Measurements from ENCODE around the gene RBMS3. TPM values are rescaled to one million over a fixed set of nuclear protein-coding genes. Genes with fewer than 3 reads are reported as not detected.

RBMS3 gene
- total RNA-seq, 2 donors from 2014 or later = 27.3 to 51.4 TPM

DNA sequence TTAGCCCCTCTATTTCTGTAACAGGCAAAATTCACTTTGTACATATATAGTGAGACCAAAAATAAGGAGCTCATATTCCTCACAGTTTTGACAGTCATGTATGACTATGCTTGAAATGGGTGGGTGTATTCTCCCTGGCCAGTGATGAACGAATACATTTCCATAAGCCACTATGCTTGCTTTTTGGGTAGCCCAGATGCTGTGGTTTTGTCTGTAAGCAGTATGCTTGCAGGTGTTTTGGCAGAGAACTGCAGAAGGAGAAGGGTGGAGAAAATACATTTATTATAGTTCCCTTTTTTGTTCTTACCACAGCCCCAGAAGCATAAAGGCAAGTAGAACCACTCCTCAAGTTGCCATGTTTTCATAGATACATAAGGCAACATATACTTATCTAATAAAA is 131.2 kb downstream of the RBMS3 start:
- Histone ChIP-seq H3K4me1 (peaks cover 0 to 56% of the 10 kb centered on the region in 2 donors), H3K9me3 (no peaks in the 10 kb centered on the region), H3K27ac (no peak overlapping the region), H3K27me3 (no peaks in the 10 kb centered on the region), H3K4me3 (no peak overlapping the region), H3K36me3 (no peaks in the 10 kb centered on the region)
- no peak for DNase-seq (ENCODE audit: low spot score)
- TF ChIP-seq, protein P1, sequence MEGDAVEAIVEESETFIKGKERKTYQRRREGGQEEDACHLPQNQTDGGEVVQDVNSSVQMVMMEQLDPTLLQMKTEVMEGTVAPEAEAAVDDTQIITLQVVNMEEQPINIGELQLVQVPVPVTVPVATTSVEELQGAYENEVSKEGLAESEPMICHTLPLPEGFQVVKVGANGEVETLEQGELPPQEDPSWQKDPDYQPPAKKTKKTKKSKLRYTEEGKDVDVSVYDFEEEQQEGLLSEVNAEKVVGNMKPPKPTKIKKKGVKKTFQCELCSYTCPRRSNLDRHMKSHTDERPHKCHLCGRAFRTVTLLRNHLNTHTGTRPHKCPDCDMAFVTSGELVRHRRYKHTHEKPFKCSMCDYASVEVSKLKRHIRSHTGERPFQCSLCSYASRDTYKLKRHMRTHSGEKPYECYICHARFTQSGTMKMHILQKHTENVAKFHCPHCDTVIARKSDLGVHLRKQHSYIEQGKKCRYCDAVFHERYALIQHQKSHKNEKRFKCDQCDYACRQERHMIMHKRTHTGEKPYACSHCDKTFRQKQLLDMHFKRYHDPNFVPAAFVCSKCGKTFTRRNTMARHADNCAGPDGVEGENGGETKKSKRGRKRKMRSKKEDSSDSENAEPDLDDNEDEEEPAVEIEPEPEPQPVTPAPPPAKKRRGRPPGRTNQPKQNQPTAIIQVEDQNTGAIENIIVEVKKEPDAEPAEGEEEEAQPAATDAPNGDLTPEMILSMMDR (IDR thresholded peaks at IDR 0.05) = no peak

DNA sequence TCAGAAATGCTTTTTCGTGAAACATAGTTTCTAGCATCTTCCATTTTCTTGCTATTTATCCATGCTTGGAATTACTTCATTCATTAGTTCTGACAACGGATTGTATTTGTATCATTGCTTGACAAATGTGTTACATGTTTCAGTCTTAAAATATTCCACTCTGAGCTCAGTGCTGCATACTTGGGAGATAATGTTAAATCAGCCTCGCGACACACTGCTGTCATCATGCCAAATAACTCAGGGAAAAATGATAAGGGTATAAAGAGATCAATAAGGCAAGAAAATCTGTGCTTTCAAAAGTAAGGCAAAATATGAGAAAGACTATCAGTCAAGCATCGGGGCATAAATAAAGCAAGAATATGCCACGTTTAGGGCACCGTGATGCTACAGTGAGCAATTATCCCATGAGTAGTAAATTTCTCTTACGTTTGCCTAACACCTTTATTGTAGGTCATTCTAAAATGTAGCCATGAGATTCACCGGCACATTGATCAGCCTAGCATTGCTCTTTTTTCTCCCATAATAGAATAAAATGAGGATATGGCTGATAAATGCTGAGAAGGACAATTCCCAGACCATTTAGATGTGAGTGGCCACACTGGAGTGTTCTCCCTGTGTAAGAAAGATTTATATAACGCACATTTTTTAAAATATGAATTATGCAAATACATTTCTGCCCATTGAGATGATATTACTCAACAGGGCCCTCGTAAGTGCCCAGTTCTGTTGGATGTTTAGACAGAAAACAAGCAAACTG is 133.8 kb downstream of the RBMS3 start:
- peak overlapping the region in 1 of 2 donors; percentile 19 for H3K27ac ChIP-seq
- no peak for DNase-seq (ENCODE audit: low spot score)
- H3K4me3 ChIP-seq = no peak overlapping the region
- H3K9me3 ChIP-seq = no peaks in the 10 kb centered on the region
- peaks cover 0 to 46% of the 10 kb centered on the region in 2 donors for H3K4me1 ChIP-seq
- TF ChIP-seq, protein P1 (IDR thresholded peaks at IDR 0.05) = no peak
- H3K36me3 ChIP-seq = no peaks in the 10 kb centered on the region
- no peaks in the 10 kb centered on the region for H3K27me3 ChIP-seq

DNA sequence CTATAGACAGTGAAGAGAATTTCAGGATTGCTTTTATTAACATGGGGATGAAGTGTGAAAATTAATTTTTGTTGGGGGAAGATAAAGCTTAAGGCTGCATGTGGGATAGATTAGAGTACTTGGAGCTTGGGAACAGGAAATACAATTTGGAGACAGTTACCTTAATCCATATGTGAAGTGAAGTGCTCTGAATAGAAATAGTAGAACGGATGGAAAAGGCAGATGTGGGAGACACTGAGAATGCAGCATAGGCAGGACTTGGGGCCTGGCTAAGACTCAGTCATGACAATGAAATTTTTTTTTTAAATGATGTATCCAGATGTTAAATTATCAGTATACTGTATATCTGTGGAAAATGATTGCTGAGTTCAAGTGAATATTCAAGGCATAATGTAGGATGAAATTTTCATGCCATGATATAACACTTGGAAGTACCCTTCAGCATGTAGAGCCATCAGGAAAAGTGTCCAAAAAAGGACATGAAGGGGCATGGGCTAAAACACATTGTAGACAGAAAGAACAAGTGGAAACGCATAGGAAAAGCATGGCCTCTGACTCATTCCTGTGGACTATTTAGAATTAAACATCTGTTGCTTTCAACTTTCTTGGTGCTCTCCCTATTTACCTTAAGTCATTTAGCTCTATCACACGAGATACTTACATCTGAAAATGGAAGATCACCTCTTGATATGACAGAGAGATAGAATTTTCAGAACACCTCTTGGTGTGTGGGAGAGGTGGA is 134.8 kb downstream of the RBMS3 start:
- H3K9me3 ChIP-seq = no peaks in the 10 kb centered on the region
- no peak overlapping the region for H3K4me3 ChIP-seq
- TF ChIP-seq, protein P1 (IDR thresholded peaks at IDR 0.05) = no peak
- no peak overlapping the region for H3K27ac ChIP-seq
- no peaks in the 10 kb centered on the region for H3K36me3 ChIP-seq
- H3K27me3 ChIP-seq = no peaks in the 10 kb centered on the region
- DNase-seq (ENCODE audit: low spot score) = no peak
- peaks cover 0 to 36% of the 10 kb centered on the region in 2 donors for H3K4me1 ChIP-seq

DNA sequence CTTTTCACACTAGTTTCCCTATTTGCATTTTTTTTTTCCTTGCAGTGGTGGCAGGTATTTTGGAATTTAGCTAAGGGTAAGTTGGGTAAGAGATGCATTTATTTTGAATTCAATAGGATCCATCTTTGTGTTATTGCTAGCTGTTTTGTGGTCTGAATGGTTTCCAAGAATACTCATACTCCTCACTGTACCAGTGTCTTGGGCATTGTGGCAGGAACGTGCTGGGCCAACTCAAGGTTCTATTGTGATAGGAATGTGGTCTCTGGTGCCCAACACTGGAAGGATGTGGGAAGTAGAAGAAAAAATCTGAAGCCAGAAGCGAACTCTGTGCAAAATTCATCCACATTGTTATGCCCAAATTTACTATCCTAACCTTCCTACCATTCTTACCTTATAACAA is 135.6 kb downstream of the RBMS3 start:
- Histone ChIP-seq H3K9me3 (no peaks in the 10 kb centered on the region), H3K36me3 (no peaks in the 10 kb centered on the region), H3K4me3 (no peak overlapping the region), H3K4me1 (peaks cover 0 to 29% of the 10 kb centered on the region in 2 donors), H3K27ac (no peak overlapping the region), H3K27me3 (no peaks in the 10 kb centered on the region)
- TF ChIP-seq, protein P1 (IDR thresholded peaks at IDR 0.05) = no peak
- DNase-seq (ENCODE audit: low spot score) = no peak

DNA sequence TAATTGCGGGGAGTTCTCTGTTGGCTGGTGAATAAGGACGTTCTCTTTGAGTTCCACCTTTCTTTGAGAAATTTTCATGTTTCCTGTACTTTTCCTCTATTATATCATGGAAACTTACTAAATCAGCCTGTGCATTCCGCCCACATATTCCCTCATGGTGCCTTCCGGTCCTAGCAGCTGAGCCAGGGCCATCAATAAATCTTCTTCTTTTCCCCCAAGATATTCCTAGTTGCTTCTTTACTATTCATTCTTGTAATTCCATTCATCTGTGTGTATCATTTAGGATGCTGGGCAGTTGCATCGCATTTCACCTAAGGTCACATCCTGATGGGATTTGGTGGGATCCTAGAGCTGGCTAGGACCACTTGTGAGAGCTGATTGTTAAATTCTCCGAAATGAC is 139.2 kb downstream of the RBMS3 start:
- Histone ChIP-seq H3K4me3 (no peak overlapping the region), H3K36me3 (no peaks in the 10 kb centered on the region), H3K27ac (no peak overlapping the region), H3K4me1 (peaks cover 0 to 6% of the 10 kb centered on the region in 2 donors), H3K27me3 (no peaks in the 10 kb centered on the region), H3K9me3 (no peaks in the 10 kb centered on the region)
- TF ChIP-seq, protein P1 (IDR thresholded peaks at IDR 0.05) = no peak
- no peak for DNase-seq (ENCODE audit: low spot score)
